H9 (cell line): ENCODE measurements around the gene CCDC180. TPM values are rescaled to one million over a fixed set of nuclear protein-coding genes. Genes with fewer than 3 reads are reported as not detected.
"Not testable (repeated sequence)": the region's sequence is repeated elsewhere in the genome, so short reads cannot be mapped to it uniquely, and the experiment has no call there.

Experiments used
- DNase-seq: peaks from one replicate; pipeline ENCODE4 v3.0.0-alpha.2; 2017
- H2AFZ ChIP-seq: one replicate; pipeline ENCODE4 v1.6.1; 2013; ENCODE audit warnings: mild to moderate bottlenecking, low read length, control low read depth, moderate library complexity
- H2AK5ac ChIP-seq: 2 replicates; pipeline ENCODE4 v1.6.1; 2013; ENCODE audit warnings: low read length, control low read depth, mixed read lengths; ENCODE audit not compliant: insufficient read length
- H2BK120ac ChIP-seq: one replicate; pipeline ENCODE4 v1.6.1; 2013; ENCODE audit warnings: low read depth, mild to moderate bottlenecking, low read length, control low read depth, inconsistent platforms; ENCODE audit not compliant: poor library complexity, severe bottlenecking
- H2BK12ac ChIP-seq: 2 replicates; pipeline ENCODE4 v1.6.1; 2013; ENCODE audit warnings: low read length, control low read depth, mixed read lengths, low read depth; ENCODE audit not compliant: insufficient read length
- H2BK15ac ChIP-seq: 2 replicates; pipeline ENCODE4 v1.6.1; 2013; ENCODE audit warnings: low read depth, low read length, control low read depth
- H2BK20ac ChIP-seq: one replicate; pipeline ENCODE4 v1.6.1; 2013; ENCODE audit warnings: low read depth, mild to moderate bottlenecking, low read length, control low read depth, inconsistent platforms; ENCODE audit not compliant: poor library complexity, severe bottlenecking
- H2BK5ac ChIP-seq: 2 replicates; pipeline ENCODE4 v1.6.1; 2013; ENCODE audit warnings: low read length, control low read depth, mixed read lengths; ENCODE audit not compliant: insufficient read length
- H3K14ac ChIP-seq: 2 replicates; pipeline ENCODE4 v1.6.1; 2013; ENCODE audit warnings: low read length, control low read depth; ENCODE audit not compliant: insufficient read depth
- H3K18ac ChIP-seq: 2 replicates; pipeline ENCODE4 v1.6.1; 2013; ENCODE audit warnings: low read depth, mild to moderate bottlenecking, mixed read lengths, low read length, control low read depth; ENCODE audit not compliant: insufficient read length
- H3K23ac ChIP-seq: 2 replicates; pipeline ENCODE4 v1.6.1; 2013; ENCODE audit warnings: low read length, control low read depth, mixed read lengths, low read depth; ENCODE audit not compliant: insufficient read length
- H3K23me2 ChIP-seq: 2 replicates; pipeline ENCODE4 v1.6.1; 2013; ENCODE audit warnings: low read depth, mild to moderate bottlenecking, mixed read lengths, low read length, control low read depth; ENCODE audit not compliant: insufficient read length, poor library complexity, severe bottlenecking
- H3K27ac ChIP-seq: 2 replicates; pipeline ENCODE4 v1.5.1; 2013; ENCODE audit warnings: low read length, control low read depth, mixed read lengths, low read depth; ENCODE audit not compliant: insufficient read length
- H3K27me3 ChIP-seq: 2 replicates; pipeline ENCODE4 v1.6.1; 2013; ENCODE audit warnings: low read length, control low read depth, inconsistent platforms; ENCODE audit not compliant: insufficient read depth
- H3K4ac ChIP-seq: 2 replicates; pipeline ENCODE4 v1.6.1; 2013; ENCODE audit warnings: low read depth, mild to moderate bottlenecking, control low read depth, inconsistent platforms, low read length, moderate library complexity
- H3K4me1 ChIP-seq: 2 replicates; pipeline ENCODE4 v1.6.1; 2013; ENCODE audit warnings: low read length, control low read depth, inconsistent platforms; ENCODE audit not compliant: insufficient read depth
- H3K4me2 ChIP-seq: 2 replicates; pipeline ENCODE4 v1.6.1; 2013; ENCODE audit warnings: low read length, control low read depth, mixed read lengths; ENCODE audit not compliant: insufficient read length, insufficient read depth
- H3K56ac ChIP-seq: 2 replicates; pipeline ENCODE4 v1.6.1; 2013; ENCODE audit warnings: low read depth, mild to moderate bottlenecking, mixed read lengths, low read length, control low read depth; ENCODE audit not compliant: insufficient read length
- H3K79me1 ChIP-seq: 2 replicates; pipeline ENCODE4 v1.6.1; 2013; ENCODE audit warnings: low read depth, mild to moderate bottlenecking, moderate library complexity, low read length, control low read depth, inconsistent platforms; ENCODE audit not compliant: insufficient read depth, poor library complexity, severe bottlenecking
- H3K79me2 ChIP-seq: 2 replicates; pipeline ENCODE4 v1.6.1; 2013; ENCODE audit warnings: low read length, control low read depth, inconsistent platforms; ENCODE audit not compliant: insufficient read depth
- H3K9ac ChIP-seq: 2 replicates; pipeline ENCODE4 v1.6.1; 2013; ENCODE audit warnings: low read length, control low read depth, mixed read lengths; ENCODE audit not compliant: insufficient read length; ENCODE audit errors: extremely low read depth
- H3K9me3 ChIP-seq: one replicate; pipeline ENCODE4 v1.6.1; 2013; ENCODE audit warnings: low read depth, low read length, inconsistent platforms; ENCODE audit not compliant: control insufficient read depth
- H3T11ph ChIP-seq: one replicate; pipeline ENCODE4 v1.6.1; 2013; ENCODE audit warnings: mild to moderate bottlenecking, low read length, control low read depth, inconsistent platforms
- H4K20me1 ChIP-seq: one replicate; pipeline ENCODE4 v1.6.1; 2013; ENCODE audit not compliant: control insufficient read depth, insufficient read length, insufficient read depth
- H4K5ac ChIP-seq: 2 replicates; pipeline ENCODE4 v1.6.1; 2013; ENCODE audit warnings: low read depth, mild to moderate bottlenecking, mixed read lengths, low read length, control low read depth; ENCODE audit not compliant: insufficient read length
- H4K8ac ChIP-seq: replicated peaks from 2 replicates; pipeline ENCODE4 v1.6.1; 2013; ENCODE audit warnings: low read length, control low read depth, mixed read lengths, low read depth; ENCODE audit not compliant: insufficient read length
- H4K91ac ChIP-seq: 2 replicates; pipeline ENCODE4 v1.6.1; 2013; ENCODE audit warnings: low read depth, mild to moderate bottlenecking, moderate library complexity, mixed read lengths, low read length, control low read depth; ENCODE audit not compliant: insufficient read length
- H3K27ac Mint-ChIP-seq, 3 experiments: 2 replicates in 2 of 3; 3 replicates in 1 of 3; pipeline ENCODE4 v1.8.0; 2020 to 2021; ENCODE audit warnings: mixed read lengths in 3 of 3, mild to moderate bottlenecking in 1 of 3, moderate library complexity in 1 of 3
- H3K27me3 Mint-ChIP-seq: 2 replicates; pipeline ENCODE4 v1.8.0; 2021; ENCODE audit warnings: low read depth, mild to moderate bottlenecking, moderate library complexity, mixed read lengths
- H3K36me3 Mint-ChIP-seq, 3 experiments: 2 replicates in 2 of 3; 3 replicates in 1 of 3; pipeline ENCODE4 v1.8.0; 2020 to 2021; ENCODE audit warnings: low read depth in 3 of 3, mixed read lengths in 3 of 3; ENCODE audit not compliant: insufficient read depth in 1 of 3
- H3K4me1 Mint-ChIP-seq, 2 experiments: 2 replicates each; pipeline ENCODE4 v1.8.0; 2020; ENCODE audit warnings: mixed read lengths in 2 of 2
- H3K4me3 Mint-ChIP-seq, 2 experiments: 2 replicates in 1 of 2; 3 replicates in 1 of 2; pipeline ENCODE4 v1.8.0; 2020 to 2021; ENCODE audit warnings: mild to moderate bottlenecking in 2 of 2, mixed read lengths in 2 of 2, moderate library complexity in 1 of 2
- H3K9me3 Mint-ChIP-seq, 2 experiments: 2 replicates in 1 of 2; 3 replicates in 1 of 2; pipeline ENCODE4 v1.8.0; 2020; ENCODE audit warnings: mild to moderate bottlenecking in 2 of 2, mixed read lengths in 2 of 2, moderate library complexity in 1 of 2
- WGBS: extraction: QIAGEN DNeasy Blood & Tissue Kit; methylation state at CpG from one replicate; pipeline ENCODE4 v1.1.7; 2013; ENCODE audit warnings: missing lambda C conversion rate, low lambda C conversion rate, mixed read lengths; ENCODE audit not compliant: insufficient read length; ENCODE audit errors: extremely low coverage; 5-methylcytosine and 5-hydroxymethylcytosine counted together
- total RNA-seq: library from RNA; stranded (reverse); gene quantifications from 2 replicates; pipeline ENCODE4 v1.2.1, GENCODE V29; 2021
- TF ChIP-seq, protein P1 (sequence below): fragments of 200-600 bp; sonication (generic); conservative IDR thresholded peaks from 3 replicates; pipeline ENCODE4 v1.8.0; 2021; ENCODE audit warnings: antibody characterized with exemption, mild to moderate bottlenecking

Gene CCDC180
- total RNA-seq, 1 experiment from 2014 or later: 5.9 TPM

DNA sequence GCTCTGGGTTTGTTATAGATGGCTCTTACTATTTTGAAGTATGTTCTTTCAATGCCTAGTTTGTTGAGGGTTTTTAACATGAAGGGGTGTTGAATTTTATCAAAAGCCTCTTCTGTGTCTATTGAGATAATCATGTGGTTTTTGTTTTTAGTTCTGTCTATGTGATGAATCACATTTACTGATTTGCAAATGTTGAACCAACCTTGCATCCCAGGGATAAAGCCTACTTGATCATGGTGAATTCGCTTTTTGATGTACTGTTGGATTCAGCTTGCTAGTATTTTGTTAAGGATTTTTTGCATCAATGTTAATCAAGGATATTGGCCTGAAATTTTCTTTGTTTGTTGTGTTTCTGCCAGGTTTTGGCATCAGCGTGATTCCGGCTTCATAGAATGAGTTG is 25.5 kb downstream of the CCDC180 start:
- Histone ChIP-seq H3K56ac (no peak overlapping the region), H2BK20ac (no peak overlapping the region), H3K79me1 (no peaks in the 10 kb centered on the region), H2AFZ (no peak overlapping the region), H3K18ac (no peak overlapping the region), H4K20me1 (no peaks in the 10 kb centered on the region), H4K8ac (no peak overlapping the region), H3K4me1 (no peaks in the 10 kb centered on the region), H3K4me2 (no peak overlapping the region), H3K4ac (no peak overlapping the region), H2BK5ac (no peak overlapping the region), H3K27me3 (no peaks in the 10 kb centered on the region), H4K5ac (no peak overlapping the region), H4K91ac (no peak overlapping the region), H3K23me2 (no peaks in the 10 kb centered on the region), H2BK12ac (no peak overlapping the region), H3K23ac (no peak overlapping the region), H3K79me2 (no peaks in the 10 kb centered on the region), H3T11ph (no peak overlapping the region), H2BK120ac (no peak overlapping the region), H2AK5ac (no peak overlapping the region), H3K27ac (no peak overlapping the region), H3K9ac (no peak overlapping the region), H3K9me3 (no peaks in the 10 kb centered on the region), H3K14ac (no peak overlapping the region), H2BK15ac (no peak overlapping the region)
- no CpG with 5 or more reads among the region's 3 CpGs for whole genome bisulfite sequencing
- H3K27me3 Mint-ChIP-seq: peaks cover 2% of the 10 kb centered on the region; the same call in 1 of the 2 replicates
- DNase-seq: no peak
- TF ChIP-seq, protein P1, sequence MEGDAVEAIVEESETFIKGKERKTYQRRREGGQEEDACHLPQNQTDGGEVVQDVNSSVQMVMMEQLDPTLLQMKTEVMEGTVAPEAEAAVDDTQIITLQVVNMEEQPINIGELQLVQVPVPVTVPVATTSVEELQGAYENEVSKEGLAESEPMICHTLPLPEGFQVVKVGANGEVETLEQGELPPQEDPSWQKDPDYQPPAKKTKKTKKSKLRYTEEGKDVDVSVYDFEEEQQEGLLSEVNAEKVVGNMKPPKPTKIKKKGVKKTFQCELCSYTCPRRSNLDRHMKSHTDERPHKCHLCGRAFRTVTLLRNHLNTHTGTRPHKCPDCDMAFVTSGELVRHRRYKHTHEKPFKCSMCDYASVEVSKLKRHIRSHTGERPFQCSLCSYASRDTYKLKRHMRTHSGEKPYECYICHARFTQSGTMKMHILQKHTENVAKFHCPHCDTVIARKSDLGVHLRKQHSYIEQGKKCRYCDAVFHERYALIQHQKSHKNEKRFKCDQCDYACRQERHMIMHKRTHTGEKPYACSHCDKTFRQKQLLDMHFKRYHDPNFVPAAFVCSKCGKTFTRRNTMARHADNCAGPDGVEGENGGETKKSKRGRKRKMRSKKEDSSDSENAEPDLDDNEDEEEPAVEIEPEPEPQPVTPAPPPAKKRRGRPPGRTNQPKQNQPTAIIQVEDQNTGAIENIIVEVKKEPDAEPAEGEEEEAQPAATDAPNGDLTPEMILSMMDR: no peak
- H3K36me3 Mint-ChIP-seq: peaks cover 15 to 24% (median 20%) of the 10 kb centered on the region in 3 experiments
- no peaks in the 10 kb centered on the region for H3K4me1 Mint-ChIP-seq
- no peak overlapping the region for H3K27ac Mint-ChIP-seq
- H3K9me3 Mint-ChIP-seq: peaks cover 12 to 16% of the 10 kb centered on the region in 2 experiments; a peak in 4 of 5 replicates
- no peak overlapping the region for H3K4me3 Mint-ChIP-seq

DNA sequence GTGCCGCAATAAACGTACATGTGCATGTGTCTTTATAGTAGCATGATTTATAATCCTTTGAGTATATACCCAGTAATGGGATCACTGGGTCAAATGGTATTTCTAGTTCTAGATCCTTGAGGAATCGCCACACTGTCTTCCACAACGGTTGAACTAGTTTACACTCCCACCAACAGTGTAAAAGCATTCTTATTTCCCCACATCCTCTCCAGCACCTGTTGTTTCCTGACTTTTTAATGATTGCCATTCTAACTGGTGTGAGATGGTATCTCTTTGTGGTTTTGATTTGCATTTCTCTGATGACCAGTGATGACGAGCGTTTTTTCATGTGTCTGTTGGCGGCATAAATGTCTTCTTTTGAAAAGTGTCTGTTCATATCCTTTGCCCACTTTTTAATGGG is 28.2 kb downstream of the CCDC180 start:
- H4K20me1 ChIP-seq, H3K79me2 ChIP-seq, H3K4ac ChIP-seq, H3K23me2 ChIP-seq, H3T11ph ChIP-seq, H3K4me2 ChIP-seq, H3K27ac Mint-ChIP-seq, H3K4me1 Mint-ChIP-seq, H4K5ac ChIP-seq, H3K9ac ChIP-seq, H2AFZ ChIP-seq, H2AK5ac ChIP-seq, H2BK5ac ChIP-seq, H3K79me1 ChIP-seq, H3K18ac ChIP-seq, H3K14ac ChIP-seq, DNase-seq, H3K27me3 Mint-ChIP-seq, H3K9me3 ChIP-seq, H3K27me3 ChIP-seq, H2BK120ac ChIP-seq, H3K4me3 Mint-ChIP-seq, H4K8ac ChIP-seq, H3K23ac ChIP-seq, H2BK15ac ChIP-seq, H2BK12ac ChIP-seq, H3K27ac ChIP-seq, H4K91ac ChIP-seq, H2BK20ac ChIP-seq, H3K4me1 ChIP-seq, H3K56ac ChIP-seq: not testable (repeated sequence)
- peaks cover 12 to 22% of the 10 kb centered on the region in 2 experiments; a peak in 4 of 5 replicates for H3K9me3 Mint-ChIP-seq
- peaks cover 15 to 25% (median 24%) of the 10 kb centered on the region in 3 experiments for H3K36me3 Mint-ChIP-seq
- WGBS: no CpG with 5 or more reads among the region's 7 CpGs
